SK-N-SH (cell line): ENCODE measurements around the gene CCS.

Experiments used
- CTCF ChIP-seq: fragments of 200-600 bp; sonication (generic); IDR thresholded peaks from 2 replicates; pipeline ENCODE4 v1.6.1; 2017; ENCODE audit warnings: antibody characterized with exemption, mild to moderate bottlenecking, moderate library complexity
- EP300 ChIP-seq, 2 experiments: IDR thresholded peaks; 2 replicates each; pipeline versions ENCODE4 v1.4.0 to v1.6.1; 2012; ENCODE audit warnings: borderline replicate concordance in 1 of 2, low read depth in 1 of 2, low read length in 1 of 2
- GABPA ChIP-seq: IDR thresholded peaks from 2 replicates; pipeline ENCODE4 v1.4.0; 2012; ENCODE audit warnings: low read depth, mild to moderate bottlenecking
- JUND ChIP-seq: IDR thresholded peaks from 2 replicates; pipeline ENCODE4 v1.4.0; 2012
- RAD21 ChIP-seq: IDR thresholded peaks from 2 replicates; pipeline ENCODE4 v1.6.1; 2012; ENCODE audit warnings: mild to moderate bottlenecking, low read length
- REST ChIP-seq: IDR thresholded peaks from 2 replicates; pipeline ENCODE4 v1.6.1; 2012; ENCODE audit warnings: mild to moderate bottlenecking, low read depth, low read length, moderate library complexity
- RFX5 ChIP-seq: IDR thresholded peaks from 2 replicates; pipeline ENCODE4 v1.6.1; 2012; ENCODE audit warnings: mild to moderate bottlenecking, improper control_type of control experiment, low read length
- RXRA ChIP-seq: IDR thresholded peaks from 2 replicates; pipeline ENCODE4 v1.4.0; 2012; ENCODE audit warnings: low read depth, mild to moderate bottlenecking, borderline replicate concordance
- SIN3A ChIP-seq: IDR thresholded peaks from 2 replicates; pipeline ENCODE4 v1.6.1; 2012; ENCODE audit warnings: low read depth, mild to moderate bottlenecking, low read length, moderate library complexity, borderline replicate concordance

GRCh38 chr11:66626926-66627325, 33.9 kb downstream of the CCS start:
- no peak for TF ChIP-seq CTCF
- TF ChIP-seq RAD21, result no peak
- no peak for TF ChIP-seq GABPA
- no peak for TF ChIP-seq JUND
- no peak for TF ChIP-seq RXRA
- no peak for TF ChIP-seq SIN3A
- TF ChIP-seq EP300 (IDR thresholded peaks at IDR 0.05; ENCODE audit: borderline replicate concordance in 1 of 2, low read depth in 1 of 2, low read length in 1 of 2), result no peak
- no peak for TF ChIP-seq RFX5
- no peak for TF ChIP-seq REST
